DND-41 (cell line): Measurements from ENCODE around the gene TAS2R7.
"Not testable (repeated sequence)": the region's sequence is repeated elsewhere in the genome, so short reads cannot be mapped to it uniquely, and the experiment has no call there.

Source experiments
- ATAC-seq: fragments of 200-7000 bp; cut with Tn5 transposase; 3 replicates; pipeline ENCODE4 v1.9.1; 2021; ENCODE audit warnings: low read depth; ENCODE audit not compliant: insufficient read depth
- DNase-seq: peaks from one replicate; pipeline ENCODE4 v3.0.0-alpha.2; 2020
- H2AFZ ChIP-seq: 2 replicates; pipeline ENCODE4 v1.6.0; 2012; ENCODE audit warnings: low read depth, low read length
- H3K27ac ChIP-seq: 2 replicates; pipeline ENCODE4 v1.5.1; 2012; ENCODE audit warnings: low read length, inconsistent platforms
- H3K27me3 ChIP-seq: fragments of 200-600 bp; sonication (generic); 2 replicates; pipeline ENCODE4 v1.6.0; 2012; ENCODE audit warnings: low read length, mild to moderate bottlenecking, inconsistent platforms; ENCODE audit not compliant: insufficient read depth, poor library complexity
- H3K36me3 ChIP-seq: 2 replicates; pipeline ENCODE4 v1.5.1; 2012; ENCODE audit warnings: low read length, inconsistent platforms; ENCODE audit not compliant: insufficient read depth
- H3K4me1 ChIP-seq: 2 replicates; pipeline ENCODE4 v1.5.1; 2012; ENCODE audit warnings: mild to moderate bottlenecking, low read length; ENCODE audit not compliant: insufficient read depth
- H3K4me2 ChIP-seq: 2 replicates; pipeline ENCODE4 v1.6.0; 2012; ENCODE audit warnings: mild to moderate bottlenecking, moderate library complexity, low read length, inconsistent platforms; ENCODE audit not compliant: insufficient read depth
- H3K4me3 ChIP-seq, 2 experiments: fragments of 200-600 bp in 1 of 2; shearing (Covaris generic) in 1 of 2; 2 replicates each; pipeline ENCODE4 v1.5.1; 2012 to 2016; ENCODE audit warnings: inconsistent platforms in 2 of 2, low read length in 2 of 2, mild to moderate bottlenecking in 2 of 2, low read depth in 1 of 2, moderate library complexity in 1 of 2
- H3K79me2 ChIP-seq: 2 replicates; pipeline ENCODE4 v1.6.0; 2012; ENCODE audit warnings: low read length, inconsistent platforms; ENCODE audit not compliant: insufficient read depth
- H3K9ac ChIP-seq: 2 replicates; pipeline ENCODE4 v1.6.0; 2012; ENCODE audit warnings: low read depth, mild to moderate bottlenecking, inconsistent platforms, low read length, moderate library complexity
- H3K9me3 ChIP-seq: 2 replicates; pipeline ENCODE4 v1.5.1; 2012; ENCODE audit warnings: low read length, moderate library complexity, mild to moderate bottlenecking, inconsistent platforms; ENCODE audit not compliant: insufficient read depth, severe bottlenecking
- H4K20me1 ChIP-seq: 2 replicates; pipeline ENCODE4 v1.6.0; 2012; ENCODE audit warnings: low read length; ENCODE audit not compliant: insufficient read depth
- CTCF ChIP-seq: IDR thresholded peaks from 2 replicates; pipeline ENCODE4 v1.5.1; 2012; ENCODE audit warnings: borderline replicate concordance, low read length, moderate library complexity, mild to moderate bottlenecking; ENCODE audit not compliant: poor library complexity, severe bottlenecking; ENCODE audit errors: extremely low read depth
- EZH2 ChIP-seq: IDR thresholded peaks from 3 replicates; pipeline ENCODE4 v1.6.1; 2012; ENCODE audit warnings: borderline replicate concordance, low read depth, mild to moderate bottlenecking, moderate library complexity, low read length, inconsistent platforms; ENCODE audit not compliant: severe bottlenecking

The TAS2R7 gene

GRCh38 chr12:10807186-10807585 is 4.8 kb upstream of the TAS2R7 start, which contains the start of gene TAS2R8:
Gene TAS2R8, minus strand, starts transcription at chr12:10807286. Its CDS starts 306 bp downstream, at chr12:10806980.
- DNase-seq (no peak), ATAC-seq (no peak)
- H3K36me3 ChIP-seq: no peaks in the 10 kb centered on the region
- H3K4me2 ChIP-seq: no peak within 1 kb of the TSS
- no peak within 1 kb of the TSS for H2AFZ ChIP-seq
- H3K4me3 ChIP-seq: no peak within 1 kb of the TSS
- H3K27me3 ChIP-seq: peaks cover 5% of the 10 kb centered on the region
- no peaks in the 10 kb centered on the region for H4K20me1 ChIP-seq
- H3K9ac ChIP-seq: no peak within 1 kb of the TSS
- H3K4me1 ChIP-seq: no peaks in the 10 kb centered on the region
- TF ChIP-seq CTCF (no peak), EZH2 (no peak)
- no peaks in the 10 kb centered on the region for H3K9me3 ChIP-seq
- no peak within 1 kb of the TSS for H3K27ac ChIP-seq
- no peaks in the 10 kb centered on the region for H3K79me2 ChIP-seq

GRCh38 chr12:10801741-10802140 is 686 bp downstream of the TAS2R7 start:
- H3K9me3 ChIP-seq: no peaks in the 10 kb centered on the region
- H3K36me3 ChIP-seq: no peaks in the 10 kb centered on the region
- no peak for ATAC-seq
- H3K4me1 ChIP-seq: no peaks in the 10 kb centered on the region
- DNase-seq: no peak
- no peak overlapping the region for H3K9ac ChIP-seq
- no peaks in the 10 kb centered on the region for H4K20me1 ChIP-seq
- H3K4me3 ChIP-seq: no peak overlapping the region
- H3K79me2 ChIP-seq: no peaks in the 10 kb centered on the region
- H2AFZ ChIP-seq: no peak overlapping the region
- H3K4me2 ChIP-seq: no peak overlapping the region
- H3K27ac ChIP-seq: no peak overlapping the region
- TF ChIP-seq EZH2 (no peak), CTCF (no peak)
- no peaks in the 10 kb centered on the region for H3K27me3 ChIP-seq

GRCh38 chr12:10794222-10794621 is 8.2 kb downstream of the TAS2R7 start:
- H3K4me2 ChIP-seq: no peak overlapping the region
- H3K9ac ChIP-seq: no peak overlapping the region
- H3K36me3 ChIP-seq: no peaks in the 10 kb centered on the region
- TF ChIP-seq CTCF: no peak
- no peak for TF ChIP-seq EZH2
- H3K27ac ChIP-seq: no peak overlapping the region
- H3K9me3 ChIP-seq: no peaks in the 10 kb centered on the region
- no peaks in the 10 kb centered on the region for H4K20me1 ChIP-seq
- H2AFZ ChIP-seq: no peak overlapping the region
- H3K27me3 ChIP-seq: no peaks in the 10 kb centered on the region
- no peaks in the 10 kb centered on the region for H3K4me1 ChIP-seq
- H3K79me2 ChIP-seq: no peaks in the 10 kb centered on the region
- DNase-seq (no peak), ATAC-seq (no peak)
- no peak overlapping the region for H3K4me3 ChIP-seq

GRCh38 chr12:10791769-10792168 is 10.7 kb downstream of the TAS2R7 start:
- not testable (repeated sequence) for H3K36me3 ChIP-seq, DNase-seq, H3K27me3 ChIP-seq, H3K4me1 ChIP-seq, ATAC-seq, H3K4me2 ChIP-seq, H2AFZ ChIP-seq, H3K4me3 ChIP-seq, H4K20me1 ChIP-seq, H3K27ac ChIP-seq, H3K9ac ChIP-seq, H3K79me2 ChIP-seq, H3K9me3 ChIP-seq
